GM12891 (cell line): ENCODE measurements around the gene MTURN.

Source experiments
- POLR2A ChIP-seq: IDR thresholded peaks from 2 replicates; pipeline ENCODE4 v1.6.1; 2011; ENCODE audit warnings: low read depth, low read length, control low read depth
- POLR2AphosphoS5 ChIP-seq: IDR thresholded peaks from 2 replicates; pipeline ENCODE4 v1.6.1; 2011; ENCODE audit warnings: low read depth, low read length, control low read depth
- TAF1 ChIP-seq: IDR thresholded peaks from 2 replicates; pipeline ENCODE4 v1.6.1; 2011; ENCODE audit warnings: low read depth, low read length, control low read depth

DNA sequence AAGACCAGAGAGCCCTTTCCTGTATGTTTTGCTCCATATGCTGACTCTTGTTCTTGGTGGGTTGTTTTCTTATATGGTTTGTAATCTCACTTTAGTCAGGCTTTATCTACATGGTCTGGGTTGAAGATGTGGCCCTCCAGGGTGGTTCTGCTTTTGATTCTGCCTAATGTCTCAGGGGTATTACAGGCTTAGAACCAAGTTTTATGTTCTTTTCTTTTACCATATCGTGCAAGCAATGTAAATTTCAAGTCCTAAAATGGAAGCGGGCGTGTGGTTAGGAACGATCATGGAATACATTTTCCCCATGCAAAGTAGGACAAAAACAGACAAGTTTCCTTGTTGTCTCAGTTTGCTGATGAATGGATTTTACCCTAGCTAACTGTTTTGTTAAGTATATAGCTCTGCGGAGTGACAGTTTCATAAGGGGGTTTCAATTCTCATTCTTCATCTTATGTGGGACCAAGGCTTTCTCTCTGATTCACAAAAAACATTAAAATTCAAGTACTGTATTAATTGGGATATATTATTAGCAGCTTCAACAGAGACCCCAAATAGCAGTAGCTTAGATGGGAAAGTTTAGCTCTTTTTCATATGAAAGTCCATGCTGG is 58.7 kb downstream of the MTURN start:
- no peak for TF ChIP-seq TAF1
- no peak for TF ChIP-seq POLR2A
- no peak for TF ChIP-seq POLR2AphosphoS5
